NCI-H1694 treated with DMSO at 0.1 percent for 48 hours (cell line): ENCODE results near the gene ALX3.
A peak's percentile ranks its signal among the peaks of the same experiment; 100 is the strongest.

ENCODE experiments used
- DNase-seq: peaks from one replicate; lab custom pipeline; 2025; lab: John Stamatoyannopoulos, UW

The ALX3 gene

DNA sequence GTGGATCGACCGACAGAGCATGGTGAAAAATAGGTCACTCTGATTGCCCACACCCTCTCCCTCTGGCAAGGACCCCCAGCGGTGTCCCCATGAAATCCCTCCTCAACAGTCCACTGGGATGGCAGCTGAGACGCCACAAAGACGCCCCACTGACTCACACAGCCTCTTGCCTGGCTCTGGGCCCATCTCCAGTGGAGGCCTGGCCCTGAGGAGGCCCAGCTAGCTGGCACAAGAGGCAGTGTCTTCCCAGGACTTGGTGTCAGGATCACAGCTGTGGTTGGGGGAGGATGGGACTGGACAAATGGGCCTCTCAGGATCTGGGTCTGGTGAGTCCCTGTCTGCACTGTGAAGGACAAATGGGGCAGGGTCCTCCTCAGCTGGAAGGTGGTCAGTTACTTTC is 4.6 kb downstream of the ALX3 start:
- no peak for DNase-seq

DNA sequence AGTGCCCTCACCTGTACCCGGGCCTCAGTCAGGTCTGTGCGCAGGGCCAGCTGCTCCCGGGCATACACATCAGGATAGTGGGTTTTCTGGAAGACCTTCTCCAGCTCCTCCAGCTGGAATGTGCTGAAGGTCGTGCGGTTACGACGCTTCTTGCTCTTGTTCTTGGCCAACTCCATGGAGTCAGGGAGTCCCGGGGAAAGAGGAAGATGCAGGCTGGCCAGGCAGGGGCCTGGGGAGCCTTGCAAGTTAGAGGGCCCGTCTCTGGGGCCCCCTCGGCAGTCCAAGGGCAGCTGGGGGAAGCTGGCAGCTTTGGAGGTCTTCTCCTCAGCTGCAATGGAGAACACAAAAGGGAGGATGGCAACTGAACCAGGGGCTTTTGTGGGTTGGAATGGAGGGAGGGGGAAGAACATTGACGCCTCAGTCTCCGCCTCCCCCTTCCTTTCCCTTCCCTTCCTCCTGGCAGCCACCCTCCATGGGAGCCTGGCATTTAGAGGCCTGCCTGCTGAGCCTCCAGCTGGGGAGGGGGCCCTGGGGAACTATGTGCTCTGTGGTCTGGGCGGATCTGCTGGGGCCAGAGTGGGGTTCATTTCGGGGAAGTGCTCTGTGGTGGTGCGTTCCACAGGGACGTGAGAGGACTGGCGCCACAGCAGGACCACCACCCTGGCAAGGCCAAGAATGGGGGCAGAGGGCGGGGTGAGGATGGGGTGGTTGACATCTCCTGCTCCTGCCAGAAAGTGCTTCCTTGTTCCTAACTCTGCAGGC is 5.7 kb downstream of the ALX3 start:
- DNase-seq = no peak

DNA sequence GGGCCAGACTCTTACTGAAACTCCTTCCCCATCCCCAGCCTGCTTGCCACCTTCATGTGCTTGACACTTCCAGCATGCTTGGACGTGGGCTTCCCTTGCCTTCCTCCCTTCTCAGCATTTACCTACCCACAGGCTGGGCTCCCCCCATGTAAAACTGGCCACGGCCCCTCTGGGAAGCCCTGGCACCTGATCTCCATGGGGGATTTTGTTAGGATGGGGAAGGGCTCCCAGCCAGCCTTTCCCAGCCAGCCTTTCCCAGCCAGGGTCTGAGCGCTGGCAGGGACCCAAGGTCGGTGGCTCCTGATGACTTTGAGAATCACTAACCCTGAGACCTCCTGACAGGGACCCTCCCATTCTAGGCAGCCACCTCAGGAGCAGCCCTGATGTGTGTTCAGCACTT is 6.7 kb downstream of the ALX3 start:
- no peak for DNase-seq

DNA sequence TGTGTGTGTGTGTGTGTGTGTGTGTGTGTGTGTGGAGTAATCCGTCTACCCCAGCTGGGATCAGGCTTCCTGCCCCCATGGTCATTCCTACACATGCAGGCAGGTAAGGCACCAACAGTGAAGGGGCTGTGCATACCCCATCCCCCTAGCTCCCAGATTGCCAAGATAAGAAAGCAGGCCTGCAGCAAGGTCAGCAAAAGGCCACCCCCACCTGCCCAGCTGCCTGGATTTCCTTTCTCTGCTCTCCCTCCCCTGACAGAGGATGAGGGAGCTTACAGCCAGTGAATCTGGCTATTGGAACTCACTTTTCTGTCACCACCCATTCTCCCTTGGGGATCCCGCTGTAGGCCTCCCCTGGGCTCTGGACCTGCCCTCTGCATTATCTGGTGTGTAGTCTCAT is 7.9 kb downstream of the ALX3 start:
- DNase-seq = no peak

DNA sequence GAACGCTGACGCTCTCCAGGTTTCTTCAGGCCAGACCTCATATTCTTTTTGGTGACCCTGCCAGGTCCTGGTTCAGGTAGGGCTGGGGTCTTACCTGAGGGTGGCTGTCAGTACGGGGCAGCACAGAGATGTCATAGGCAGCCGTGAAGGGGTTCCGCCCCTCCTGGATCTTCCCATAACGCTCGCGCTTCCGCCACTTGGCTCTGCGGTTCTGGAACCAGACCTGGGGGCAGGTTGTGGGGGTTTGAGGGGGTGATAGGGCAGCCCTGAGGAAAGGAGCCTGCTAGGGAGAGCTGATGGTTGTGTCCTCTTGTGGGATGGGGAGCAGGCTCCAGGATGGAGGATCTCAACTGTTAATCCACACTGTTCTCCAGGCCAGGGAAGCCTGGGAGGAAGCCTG is 9.1 kb downstream of the ALX3 start:
- DNase-seq = no peak

DNA sequence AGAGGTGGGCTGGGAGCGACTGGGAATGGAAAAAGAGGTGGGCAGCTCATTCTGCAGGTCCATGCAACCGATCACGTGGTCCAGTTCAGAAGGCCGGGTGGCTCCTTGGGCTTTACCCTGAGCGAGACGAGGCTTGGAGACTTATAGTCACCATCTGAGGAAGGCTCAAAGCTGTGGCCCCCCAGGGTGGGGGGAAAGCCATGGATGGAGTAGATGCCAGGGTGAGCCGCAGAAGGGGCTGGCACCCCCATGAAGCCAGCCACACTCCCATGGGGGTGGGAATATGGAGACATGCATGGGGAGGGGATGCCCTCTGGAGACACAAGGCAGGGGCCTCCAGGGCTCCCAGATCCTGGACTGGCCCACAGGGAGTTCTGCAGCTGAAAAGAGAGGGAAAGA is 9.8 kb downstream of the ALX3 start:
- DNase-seq = no peak

DNA sequence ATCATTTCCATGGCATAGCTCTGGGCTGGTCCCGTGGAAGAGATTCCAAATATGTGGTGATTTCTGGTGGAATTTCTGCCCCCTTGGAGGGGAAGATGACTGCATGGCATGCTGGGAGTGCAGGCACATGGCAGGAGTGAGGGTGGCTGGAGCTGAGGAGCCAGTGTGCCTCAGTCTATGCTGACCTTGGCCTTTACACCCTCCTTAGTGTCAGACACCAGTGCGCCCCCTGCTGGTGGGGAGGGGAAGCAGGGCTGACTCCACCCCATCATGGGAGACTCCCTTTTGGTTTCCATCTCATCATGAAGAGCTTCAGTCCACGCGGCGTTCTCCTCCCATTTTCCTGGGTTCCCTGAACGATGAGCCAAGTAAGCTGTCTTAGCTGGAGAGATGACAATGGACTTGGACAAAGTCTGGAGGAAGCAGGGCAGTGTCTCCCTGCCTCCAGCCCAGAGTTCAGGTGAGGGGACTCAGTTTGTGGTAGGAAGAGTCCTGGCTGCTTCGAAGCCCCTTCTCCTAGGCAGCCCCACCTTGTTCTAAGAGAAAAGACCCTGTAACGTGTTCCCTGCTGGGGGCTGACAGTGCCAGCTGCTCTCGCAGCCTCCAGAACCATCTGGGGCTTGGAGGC is 10.3 kb downstream of the ALX3 start:
- DNase-seq = no peak

DNA sequence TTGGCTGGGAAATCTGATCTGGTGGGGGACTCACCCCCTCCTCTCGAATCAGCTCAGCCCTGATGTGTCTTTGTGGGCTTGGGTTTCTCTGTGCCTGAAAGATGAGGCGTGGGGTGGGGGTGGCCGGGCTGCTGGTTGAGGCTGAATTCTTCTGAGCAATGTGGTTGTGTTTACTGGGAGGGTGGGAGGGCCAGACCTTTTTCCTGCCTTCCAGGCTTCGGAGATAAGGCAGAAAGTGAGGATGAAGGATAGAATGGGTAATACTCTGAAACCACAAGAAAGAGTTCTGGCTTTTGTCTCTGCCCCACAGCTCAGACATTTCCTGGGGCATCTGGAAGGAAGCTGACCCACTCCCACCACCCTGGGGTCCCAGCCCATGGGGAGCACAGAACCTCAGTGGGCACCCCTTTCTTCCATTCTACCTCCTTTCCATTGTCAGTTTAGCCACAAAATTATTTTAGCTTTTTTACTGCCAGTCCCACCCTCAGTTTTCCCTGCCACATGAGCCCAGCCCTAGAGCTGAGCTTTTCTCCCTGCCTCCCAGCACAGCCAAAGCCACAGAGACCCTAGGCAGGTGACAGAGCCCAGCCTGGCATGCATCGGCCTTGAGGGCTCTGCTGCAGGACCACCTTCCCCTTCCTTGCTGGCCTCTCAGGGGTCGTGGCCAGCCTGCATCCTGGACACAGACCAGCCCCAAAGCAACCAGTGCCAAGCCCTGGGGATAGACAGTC is 11.2 kb downstream of the ALX3 start:
- DNase-seq = no peak

DNA sequence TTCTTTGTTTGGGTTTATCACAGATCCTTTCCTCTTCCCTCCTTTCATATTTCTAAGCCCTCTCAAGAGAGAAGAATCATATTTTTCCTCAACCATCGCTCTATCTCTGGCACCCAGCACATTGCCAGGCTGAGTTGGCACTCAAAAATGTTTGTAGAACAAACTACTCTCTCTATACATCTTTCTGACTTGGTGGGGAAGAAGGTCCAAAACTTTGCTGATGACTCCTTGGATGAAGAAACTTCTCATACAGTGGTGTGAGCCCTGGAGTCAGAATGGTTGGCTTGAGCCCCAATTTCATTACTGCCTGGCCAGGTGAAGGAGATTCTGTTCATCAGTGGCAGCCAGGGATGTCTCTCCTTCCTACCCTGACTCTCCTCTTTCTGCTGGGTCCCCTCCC is 11.9 kb downstream of the ALX3 start:
- DNase-seq = no peak

DNA sequence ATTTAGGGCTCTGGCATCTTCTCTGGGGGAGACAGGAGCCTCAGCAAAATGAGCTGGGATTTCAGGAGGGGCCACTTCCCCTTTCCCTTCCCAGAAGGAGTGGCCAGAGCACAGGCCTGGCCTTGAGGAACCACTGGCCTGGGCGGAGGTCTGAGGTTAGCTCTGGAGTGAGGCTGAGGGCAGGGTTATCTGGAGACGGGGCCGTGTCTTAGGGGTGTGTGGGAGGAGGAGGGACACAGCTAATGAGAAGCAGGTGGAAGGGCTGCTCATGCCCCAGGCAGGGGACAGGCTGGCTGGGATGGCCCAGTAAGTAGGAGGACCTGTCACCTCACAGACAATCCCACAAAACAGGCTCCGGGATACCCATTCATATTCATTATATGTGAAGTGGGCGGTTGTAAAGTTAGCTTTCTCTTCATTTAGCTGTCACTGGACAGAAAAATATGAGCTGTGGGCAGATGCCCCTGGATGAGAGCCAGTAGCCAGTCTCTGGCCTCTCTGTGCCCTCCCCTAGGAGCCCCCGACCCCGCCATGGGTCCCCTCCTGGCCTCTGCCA is 12.4 kb downstream of the ALX3 start:
- DNase-seq = no peak

DNA sequence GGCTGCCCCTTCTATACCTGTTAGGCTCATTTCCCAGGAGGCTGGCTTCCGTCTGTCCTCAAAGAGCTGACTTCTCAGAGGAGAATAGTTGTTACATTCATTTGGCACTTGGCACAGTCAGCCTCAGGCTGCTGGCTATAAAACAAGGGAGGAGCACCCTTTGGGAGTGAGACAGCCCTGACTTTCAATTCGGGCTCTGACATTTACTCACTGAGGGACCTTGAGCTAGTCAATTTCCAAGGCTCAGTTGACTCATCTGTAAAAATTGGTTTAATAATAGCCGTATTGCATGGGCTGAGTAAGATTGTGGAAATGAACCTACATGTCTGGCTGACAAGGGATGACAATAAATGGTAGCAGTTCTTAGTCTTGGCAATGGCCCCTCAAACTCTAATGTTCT is 13.7 kb downstream of the ALX3 start:
- no peak for DNase-seq

DNA sequence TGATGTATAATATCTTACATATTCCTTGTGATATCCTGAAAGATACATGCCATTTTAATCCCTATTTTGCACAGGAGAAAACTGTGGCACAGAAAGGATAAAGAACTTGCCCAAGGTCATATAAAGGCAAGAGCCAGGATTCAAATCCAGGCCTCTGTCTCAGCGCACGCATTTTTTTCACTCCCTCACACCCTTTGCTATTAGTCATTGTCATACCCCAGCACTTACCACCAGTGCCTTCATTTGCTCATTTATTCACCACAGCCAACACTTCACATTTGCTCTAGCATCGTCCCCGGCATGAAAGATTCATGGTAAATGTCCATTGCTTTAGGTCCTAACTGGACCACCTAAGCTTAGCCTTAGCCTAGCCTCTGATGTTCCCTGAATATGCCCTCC is 14.2 kb downstream of the ALX3 start:
- DNase-seq = no peak

DNA sequence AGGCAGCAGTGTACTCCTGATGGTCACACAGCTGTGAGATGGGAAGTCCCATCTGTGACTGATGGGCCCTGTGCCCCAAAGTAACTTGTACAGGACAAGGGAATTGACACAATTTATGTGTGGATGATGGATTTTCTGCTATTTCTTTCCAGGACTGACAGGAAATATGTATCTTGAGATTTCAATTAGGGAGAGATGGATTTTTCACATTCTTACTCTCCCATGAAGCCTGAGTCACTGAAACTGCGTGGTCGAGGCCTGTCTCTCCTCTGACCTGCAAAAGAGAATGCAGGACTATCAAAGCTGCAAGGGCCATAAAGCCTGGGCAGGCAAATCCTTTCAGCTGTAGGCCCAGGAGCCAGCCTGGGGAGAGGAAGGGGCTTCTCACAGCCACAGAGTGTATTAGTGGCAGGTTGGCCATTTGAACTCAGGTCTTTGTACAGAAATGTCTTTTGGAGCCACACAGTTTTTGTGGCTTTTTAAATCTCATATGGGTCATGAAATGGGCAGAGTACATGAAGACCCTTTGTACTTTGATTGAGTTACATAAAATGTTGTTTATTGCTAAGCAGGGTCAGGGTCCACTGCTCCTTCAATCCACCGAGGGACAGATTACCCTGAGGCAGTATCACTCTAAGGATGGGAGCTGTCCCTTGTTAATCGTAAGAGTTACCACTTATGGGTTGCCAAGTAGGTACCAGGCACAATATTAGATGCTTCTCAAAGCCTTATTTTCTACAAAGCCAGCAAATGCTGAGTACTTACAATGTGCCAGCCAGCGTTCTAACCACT is 14.8 kb downstream of the ALX3 start:
- DNase-seq = no peak

DNA sequence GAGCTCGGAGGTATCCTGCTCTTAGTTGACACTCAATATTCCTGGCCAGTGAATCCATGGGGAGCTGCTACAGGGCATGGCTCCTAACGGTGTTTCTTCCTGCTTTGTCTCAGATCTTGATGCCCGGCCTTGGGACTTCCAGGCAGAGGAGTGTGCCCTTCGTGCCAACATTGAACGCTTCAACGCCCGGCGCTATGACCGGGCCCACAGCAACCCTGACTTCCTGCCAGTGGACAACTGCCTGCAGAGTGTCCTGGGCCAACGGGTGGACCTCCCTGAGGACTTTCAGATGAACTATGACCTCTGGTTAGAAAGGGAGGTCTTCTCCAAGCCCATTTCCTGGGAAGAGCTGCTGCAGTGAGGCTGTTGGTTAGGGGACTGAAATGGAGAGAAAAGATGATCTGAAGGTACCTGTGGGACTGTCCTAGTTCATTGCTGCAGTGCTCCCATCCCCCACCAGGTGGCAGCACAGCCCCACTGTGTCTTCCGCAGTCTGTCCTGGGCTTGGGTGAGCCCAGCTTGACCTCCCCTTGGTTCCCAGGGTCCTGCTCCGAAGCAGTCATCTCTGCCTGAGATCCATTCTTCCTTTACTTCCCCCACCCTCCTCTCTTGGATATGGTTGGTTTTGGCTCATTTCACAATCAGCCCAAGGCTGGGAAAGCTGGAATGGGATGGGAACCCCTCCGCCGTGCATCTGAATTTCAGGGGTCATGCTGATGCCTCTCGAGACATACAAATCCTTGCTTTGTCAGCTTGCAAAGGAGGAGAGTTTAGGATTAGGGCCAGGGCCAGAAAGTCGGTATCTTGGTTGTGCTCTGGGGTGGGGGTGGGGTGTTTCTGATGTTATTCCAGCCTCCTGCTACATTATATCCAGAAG is 16.7 kb downstream of the ALX3 start:
- peak; percentile 13 for DNase-seq

DNA sequence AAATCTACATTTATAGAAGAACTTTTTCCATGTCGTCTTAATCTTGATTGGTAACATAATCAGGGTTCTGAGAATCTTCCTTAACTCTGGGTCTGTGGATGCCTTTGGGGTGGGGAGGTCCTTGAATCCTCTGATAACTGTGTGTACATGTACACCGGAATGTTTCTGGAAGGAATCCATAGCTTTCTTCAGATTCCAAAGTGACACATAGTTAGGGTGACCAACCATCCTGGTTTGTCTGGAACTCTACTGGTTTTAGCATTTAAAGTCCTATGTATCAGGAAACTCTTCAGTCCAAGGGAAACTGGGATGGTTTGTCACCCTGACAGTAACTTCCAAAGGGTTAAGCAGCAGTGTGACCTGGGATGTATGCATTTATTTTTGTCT is 19.2 kb downstream of the ALX3 start:
- no peak for DNase-seq

DNA sequence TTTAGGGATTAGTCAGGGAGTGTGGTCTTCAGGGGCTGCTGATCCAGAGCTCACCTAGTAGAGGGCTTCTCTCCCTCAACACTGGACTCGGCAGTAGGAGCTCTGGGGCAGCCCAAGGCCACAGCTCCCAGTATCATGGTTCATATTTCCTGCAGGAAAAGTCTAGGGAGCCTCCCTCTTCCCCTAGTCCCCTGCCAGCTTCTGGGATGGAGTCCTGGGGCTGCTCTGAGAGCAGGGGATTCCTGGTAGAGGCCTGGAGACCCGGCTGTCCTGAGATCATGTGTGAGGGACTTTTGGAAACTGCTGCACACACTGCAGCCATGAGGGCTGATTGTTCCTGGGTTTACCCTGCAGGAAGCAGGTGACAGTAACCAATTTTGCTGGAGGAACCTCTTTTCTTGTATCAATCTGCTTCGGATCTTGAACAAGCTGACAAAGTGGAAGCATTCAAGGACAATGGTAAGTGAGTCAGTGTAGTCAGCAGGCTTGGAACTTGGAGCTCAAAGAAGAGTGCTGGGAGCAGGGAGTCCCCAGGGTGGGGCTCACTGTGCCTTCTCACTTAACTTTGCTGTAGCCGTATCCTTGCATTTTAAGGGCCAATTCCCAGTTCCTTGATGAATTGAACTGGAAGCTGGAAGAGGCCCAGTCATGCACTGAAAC is 19.7 kb downstream of the ALX3 start:
- no peak for DNase-seq

DNA sequence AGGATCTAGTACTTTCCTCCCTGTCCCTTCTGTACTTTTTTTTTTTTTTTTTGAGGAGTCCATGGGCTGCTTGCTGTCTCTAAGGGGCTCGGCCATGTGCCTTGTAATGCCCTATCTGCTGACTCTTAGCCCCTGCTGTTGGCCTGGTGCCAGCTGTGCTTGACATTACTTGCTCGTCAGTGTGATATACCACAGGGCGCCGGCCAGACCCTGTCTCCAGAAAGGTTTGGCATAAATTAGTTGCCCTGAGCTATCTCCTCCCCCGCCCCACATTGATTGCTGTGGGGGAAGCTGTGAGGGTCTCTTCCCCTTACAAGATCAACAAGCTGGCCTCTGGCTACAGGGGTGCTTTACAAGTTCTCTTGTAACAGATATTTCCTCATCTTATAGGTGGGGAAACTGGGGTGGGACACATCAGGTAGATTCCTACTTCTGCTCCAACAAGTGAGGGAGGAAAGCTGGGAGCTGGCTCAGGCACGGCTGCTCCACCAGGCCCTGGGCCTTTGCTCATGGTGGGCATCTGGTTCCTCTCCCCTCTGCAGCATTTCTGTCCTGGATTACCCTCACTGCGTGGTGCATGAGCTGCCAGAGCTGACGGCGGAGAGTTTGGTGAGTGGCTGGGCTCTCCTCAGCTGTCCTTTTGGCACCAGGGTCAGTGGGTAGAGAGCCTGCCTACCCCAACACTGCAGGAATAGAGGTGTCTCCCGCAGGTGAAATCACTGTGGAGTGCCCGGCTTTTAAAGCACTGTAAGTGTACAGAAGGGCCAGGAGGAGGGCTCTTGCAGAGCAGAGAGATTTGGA is 20.5 kb downstream of the ALX3 start:
- DNase-seq = no peak

DNA sequence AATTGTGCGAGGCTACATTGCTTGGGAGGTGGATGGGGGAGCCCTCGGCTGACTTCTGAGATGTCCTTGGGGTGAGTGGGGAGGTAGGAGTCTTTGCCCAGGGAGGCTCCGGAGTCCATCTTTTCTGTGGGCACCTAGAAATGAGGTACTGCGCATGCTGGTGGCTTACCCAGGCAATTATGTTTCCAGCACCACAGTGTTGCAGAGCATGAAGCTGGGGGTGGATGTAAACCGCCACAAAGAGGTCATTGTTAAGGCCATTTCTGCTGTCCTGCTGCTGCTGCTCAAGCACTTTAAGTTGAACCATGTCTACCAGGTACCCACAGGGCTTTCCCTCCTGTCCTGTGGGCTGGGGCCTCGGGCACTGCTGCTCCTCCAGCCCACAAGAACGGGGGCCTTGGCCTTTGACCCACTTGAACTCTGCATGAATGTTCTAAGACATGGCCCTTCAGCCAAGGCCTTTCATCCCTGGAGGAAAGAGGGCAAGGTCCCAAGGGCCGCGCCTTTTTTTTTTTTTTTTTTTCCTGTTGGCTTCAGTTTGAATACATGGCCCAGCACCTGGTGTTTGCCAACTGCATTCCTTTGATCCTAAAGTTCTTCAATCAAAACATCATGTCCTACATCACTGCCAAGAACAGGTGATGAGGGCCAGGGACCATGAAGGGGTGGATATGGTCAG is 21.4 kb downstream of the ALX3 start:
- no peak for DNase-seq

DNA sequence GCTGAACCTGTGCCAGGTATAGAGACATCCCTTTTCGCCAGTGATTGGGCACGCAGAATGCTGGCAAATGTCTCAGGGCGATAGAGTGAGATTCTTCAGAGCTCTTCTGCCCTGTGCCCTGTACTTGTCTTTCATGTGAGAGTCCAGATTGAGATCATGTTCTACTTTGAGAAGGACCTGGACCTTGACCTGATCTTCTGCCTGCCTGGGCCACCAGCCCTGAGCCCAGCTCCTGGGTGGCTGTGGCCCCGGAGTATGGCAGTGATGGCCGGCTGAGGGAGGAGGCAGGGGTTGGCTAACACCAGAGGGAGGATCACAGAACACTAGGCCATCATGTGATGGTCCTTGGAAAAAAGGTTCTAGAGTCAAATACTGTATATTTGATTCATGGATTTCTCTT is 22.2 kb downstream of the ALX3 start:
- DNase-seq = no peak
